Measurements from ENCODE around the gene C12orf56.

The C12orf56 gene

GRCh38 chr12:64407342-64408223 is 17.0 kb upstream of the C12orf56 start:
- ChIA-PET CTCF (interaction anchor here (0.6 kb wide), 1 partner anchor 30 kb away, joined by 4 read pairs; no protein-coding TSS in a partner anchor), POLR2A (ENCODE audit: low non-redundant PET) (interaction anchor here (0.5 kb wide), 1 partner anchor 151 kb away, joined by 3 read pairs; no protein-coding TSS in a partner anchor)
- TF ChIP-seq, protein P1, sequence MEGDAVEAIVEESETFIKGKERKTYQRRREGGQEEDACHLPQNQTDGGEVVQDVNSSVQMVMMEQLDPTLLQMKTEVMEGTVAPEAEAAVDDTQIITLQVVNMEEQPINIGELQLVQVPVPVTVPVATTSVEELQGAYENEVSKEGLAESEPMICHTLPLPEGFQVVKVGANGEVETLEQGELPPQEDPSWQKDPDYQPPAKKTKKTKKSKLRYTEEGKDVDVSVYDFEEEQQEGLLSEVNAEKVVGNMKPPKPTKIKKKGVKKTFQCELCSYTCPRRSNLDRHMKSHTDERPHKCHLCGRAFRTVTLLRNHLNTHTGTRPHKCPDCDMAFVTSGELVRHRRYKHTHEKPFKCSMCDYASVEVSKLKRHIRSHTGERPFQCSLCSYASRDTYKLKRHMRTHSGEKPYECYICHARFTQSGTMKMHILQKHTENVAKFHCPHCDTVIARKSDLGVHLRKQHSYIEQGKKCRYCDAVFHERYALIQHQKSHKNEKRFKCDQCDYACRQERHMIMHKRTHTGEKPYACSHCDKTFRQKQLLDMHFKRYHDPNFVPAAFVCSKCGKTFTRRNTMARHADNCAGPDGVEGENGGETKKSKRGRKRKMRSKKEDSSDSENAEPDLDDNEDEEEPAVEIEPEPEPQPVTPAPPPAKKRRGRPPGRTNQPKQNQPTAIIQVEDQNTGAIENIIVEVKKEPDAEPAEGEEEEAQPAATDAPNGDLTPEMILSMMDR (conservative IDR thresholded peaks at IDR 0.05; ENCODE audit: low read depth): no peak
- DNase-seq (ENCODE audit: low spot score): no peak
- peak overlapping the region; percentile 28 for H3K27ac ChIP-seq

GRCh38 chr12:64404470-64405256 is 14.1 kb upstream of the C12orf56 start:
- TF ChIP-seq, protein P1 (conservative IDR thresholded peaks at IDR 0.05; ENCODE audit: low read depth): no peak
- POLR2A ChIA-PET (ENCODE audit: low non-redundant PET): interaction anchor here (0.6 to 1.1 kb wide), 2 partner anchors 19 to 1227 kb away, joined by 3 to 4 read pairs; no protein-coding TSS in a partner anchor
- peak; percentile 75 for DNase-seq (ENCODE audit: low spot score)
- H3K27ac ChIP-seq: peak overlapping the region; percentile 99
- CTCF ChIA-PET: interaction anchor here (0.5 to 0.7 kb wide), 3 partner anchors 26 to 566 kb away, joined by 3 to 7 read pairs (median 4); no protein-coding TSS in a partner anchor

- POLR2A ChIA-PET (ENCODE audit: low non-redundant PET): interaction anchor here (0.6 to 1.1 kb wide), 2 partner anchors 19 to 1228 kb away, joined by 3 to 4 read pairs; no protein-coding TSS in a partner anchor
- CTCF ChIA-PET: interaction anchor here (0.5 to 0.7 kb wide), 3 partner anchors 25 to 565 kb away, joined by 3 to 7 read pairs (median 4); no protein-coding TSS in a partner anchor
- peak within 1 kb of the TSS; percentile 99 for H3K27ac ChIP-seq
Observed at GRCh38 chr12:64403707-64404469, 13.3 kb upstream of the C12orf56 start, which contains the start of gene XPOT. Gene XPOT, plus strand, starts transcription at chr12:64404392. Its CDS starts 5,644 bp downstream, at chr12:64410036.

DNA sequence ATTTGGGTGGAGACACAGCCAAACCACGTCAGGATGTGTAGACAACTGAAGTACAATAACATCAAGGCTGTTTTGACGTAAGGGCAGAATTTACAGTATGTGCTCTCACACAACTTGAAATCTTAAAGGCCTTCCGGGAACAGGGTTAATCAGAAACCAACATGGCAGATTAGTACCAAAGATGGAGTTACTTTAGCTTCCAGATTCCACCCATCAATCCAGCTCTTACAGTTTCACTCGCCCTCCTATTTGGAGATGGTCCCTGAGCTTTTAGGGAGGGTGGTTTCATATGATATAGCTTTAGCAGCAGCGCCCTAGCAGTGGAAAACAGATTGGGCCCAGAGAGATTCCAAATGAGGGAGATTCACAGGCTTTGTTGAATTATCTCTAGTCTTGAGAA is 11.6 kb upstream of the C12orf56 start:
- ChIA-PET POLR2A (ENCODE audit: low non-redundant PET) (no interaction called here), CTCF (no interaction called here)
- TF ChIP-seq, protein P1 (conservative IDR thresholded peaks at IDR 0.05; ENCODE audit: low read depth): no peak
- H3K27ac ChIP-seq: no peak overlapping the region
- DNase-seq (ENCODE audit: low spot score): no peak

More at GRCh38 chr12:64403707-64404469, 13.3 kb upstream of the C12orf56 start, which contains the start of gene XPOT:
- DNase-seq (ENCODE audit: low spot score): peak; percentile 96
- TF ChIP-seq, protein P1 (conservative IDR thresholded peaks at IDR 0.05; ENCODE audit: low read depth): no peak

DNA sequence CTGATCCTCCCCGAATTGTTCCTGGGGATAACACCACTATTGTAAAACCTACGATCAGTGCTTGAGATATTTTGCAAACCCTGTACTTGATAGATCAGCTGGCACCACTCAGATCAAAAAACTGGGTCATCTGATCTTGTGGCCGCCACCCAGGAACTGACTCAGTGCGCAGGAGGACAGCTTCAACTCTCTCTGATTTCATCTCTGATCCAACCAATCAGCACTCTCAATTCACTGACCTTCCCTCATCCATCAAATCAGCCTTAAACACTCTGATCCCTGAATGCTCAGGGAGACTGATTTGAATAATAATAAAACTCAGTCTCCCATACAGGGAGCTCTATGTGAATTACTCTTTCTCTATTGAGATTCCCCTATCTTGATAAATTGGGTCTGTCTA is 9.5 kb upstream of the C12orf56 start:
- DNase-seq (ENCODE audit: low spot score): no peak
- ChIA-PET POLR2A (ENCODE audit: low non-redundant PET) (interaction anchor here (0.7 kb wide), 1 partner anchor 502 kb away, joined by 4 read pairs; no protein-coding TSS in a partner anchor), CTCF (no interaction called here)
- TF ChIP-seq, protein P1 (conservative IDR thresholded peaks at IDR 0.05; ENCODE audit: low read depth): no peak
- H3K27ac ChIP-seq: no peak overlapping the region
